HG03378 (cell line): Measurements from ENCODE around the gene SETD2.
"Not testable (repeated sequence)": the region's sequence is repeated elsewhere in the genome, so short reads cannot be mapped to it uniquely, and the experiment has no call there.

ENCODE experiments used
- ATAC-seq: cut with Tn5 transposase; IDR thresholded peaks from one replicate; pipeline ENCODE4 v1.9.1; 2021; ENCODE audit warnings: mild to moderate bottlenecking, moderate library complexity; ENCODE audit not compliant: unreplicated experiment

Gene SETD2

GRCh38 chr3:47164007-47164881 lies at the start of gene SETD2:
Gene SETD2 (minus strand): TSS chr3:47164113. CDS start chr3:47163924, 189 bp downstream.
- peak; percentile 39 for ATAC-seq

GRCh38 chr3:47210863-47211405 lies 47.0 kb upstream of the SETD2 start:
- no peak for ATAC-seq

GRCh38 chr3:47206022-47206421 lies 42.1 kb upstream of the SETD2 start:
- not testable (repeated sequence) for ATAC-seq

- no peak for ATAC-seq
These were observed 41.0 kb upstream of the SETD2 start for GRCh38 chr3:47204875-47205274.

- no peak for ATAC-seq
These were observed 38.6 kb upstream of the SETD2 start for GRCh38 chr3:47202542-47202941.

GRCh38 chr3:47197287-47197686 lies 33.4 kb upstream of the SETD2 start:
- no peak for ATAC-seq

GRCh38 chr3:47194994-47195393 lies 31.1 kb upstream of the SETD2 start:
- no peak for ATAC-seq

GRCh38 chr3:47193871-47194859 lies 30.3 kb upstream of the SETD2 start:
- ATAC-seq, result no peak

- ATAC-seq, result no peak
These were observed 22.4 kb upstream of the SETD2 start for GRCh38 chr3:47186285-47186684.

- not testable (repeated sequence) for ATAC-seq
These were observed 17.8 kb upstream of the SETD2 start for GRCh38 chr3:47181685-47182084.

GRCh38 chr3:47180011-47180410 lies 16.1 kb upstream of the SETD2 start:
- not testable (repeated sequence) for ATAC-seq

GRCh38 chr3:47176582-47176981 lies 12.7 kb upstream of the SETD2 start:
- no peak for ATAC-seq

- ATAC-seq, result peak; percentile 11
These were observed 525 bp downstream of the SETD2 start for GRCh38 chr3:47163169-47164006.

- ATAC-seq, result no peak
These were observed 1.2 kb downstream of the SETD2 start for GRCh38 chr3:47162697-47163168.

GRCh38 chr3:47161983-47162696 lies 1.8 kb downstream of the SETD2 start:
- ATAC-seq, result no peak

GRCh38 chr3:47159820-47160219 lies 4.1 kb downstream of the SETD2 start:
- ATAC-seq, result no peak

GRCh38 chr3:47158208-47158607 lies 5.7 kb downstream of the SETD2 start:
- no peak for ATAC-seq

GRCh38 chr3:47156396-47156795 lies 7.5 kb downstream of the SETD2 start:
- no peak for ATAC-seq

GRCh38 chr3:47152578-47152977 lies 11.3 kb downstream of the SETD2 start:
- no peak for ATAC-seq

- no peak for ATAC-seq
These were observed 12.1 kb downstream of the SETD2 start for GRCh38 chr3:47151836-47152235.
